ENCODE measurements around the gene ETS1.

- TF ChIP-seq, protein P1, sequence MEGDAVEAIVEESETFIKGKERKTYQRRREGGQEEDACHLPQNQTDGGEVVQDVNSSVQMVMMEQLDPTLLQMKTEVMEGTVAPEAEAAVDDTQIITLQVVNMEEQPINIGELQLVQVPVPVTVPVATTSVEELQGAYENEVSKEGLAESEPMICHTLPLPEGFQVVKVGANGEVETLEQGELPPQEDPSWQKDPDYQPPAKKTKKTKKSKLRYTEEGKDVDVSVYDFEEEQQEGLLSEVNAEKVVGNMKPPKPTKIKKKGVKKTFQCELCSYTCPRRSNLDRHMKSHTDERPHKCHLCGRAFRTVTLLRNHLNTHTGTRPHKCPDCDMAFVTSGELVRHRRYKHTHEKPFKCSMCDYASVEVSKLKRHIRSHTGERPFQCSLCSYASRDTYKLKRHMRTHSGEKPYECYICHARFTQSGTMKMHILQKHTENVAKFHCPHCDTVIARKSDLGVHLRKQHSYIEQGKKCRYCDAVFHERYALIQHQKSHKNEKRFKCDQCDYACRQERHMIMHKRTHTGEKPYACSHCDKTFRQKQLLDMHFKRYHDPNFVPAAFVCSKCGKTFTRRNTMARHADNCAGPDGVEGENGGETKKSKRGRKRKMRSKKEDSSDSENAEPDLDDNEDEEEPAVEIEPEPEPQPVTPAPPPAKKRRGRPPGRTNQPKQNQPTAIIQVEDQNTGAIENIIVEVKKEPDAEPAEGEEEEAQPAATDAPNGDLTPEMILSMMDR (conservative IDR thresholded peaks at IDR 0.05 in 1 of 2, IDR thresholded peaks at IDR 0.05 in 1 of 2; ENCODE audit: extremely low read depth in 1 of 2, insufficient read depth in 1 of 2, low read depth in 1 of 2, low read length in 2 of 2), result no peak
- no peak for TF ChIP-seq EZH2 (IDR thresholded peaks at IDR 0.05; ENCODE audit: borderline replicate concordance, low read length)
Measured at GRCh38 chr11:128613300-128613995, 26.1 kb upstream of the ETS1 start.

Data from mammary epithelial cell (primary cell).